HEK293 (cell line): ENCODE results near the gene DPYSL4.

Experiments
- OVOL3 ChIP-seq: fragments of 450-650 bp; formaldehyde crosslinking; IDR thresholded peaks from 2 replicates; pipeline ENCODE4 v1.5.1; 2016; ENCODE audit warnings: missing biosample characterization, missing genetic modification characterization
- TCF7L2 ChIP-seq: IDR thresholded peaks from 2 replicates; pipeline ENCODE4 v1.6.1; 2011; ENCODE audit warnings: low read depth, mild to moderate bottlenecking, inconsistent platforms, low read length, moderate library complexity, borderline replicate concordance
- YY1 ChIP-seq: fragments of 450-650 bp; formaldehyde crosslinking; IDR thresholded peaks from 2 replicates; pipeline ENCODE4 v1.5.1; 2018; ENCODE audit warnings: missing biosample characterization, missing genetic modification characterization
- ZNF521 ChIP-seq: fragments of 450-650 bp; formaldehyde crosslinking; IDR thresholded peaks from 2 replicates; pipeline ENCODE4 v1.5.1; 2017; ENCODE audit warnings: missing biosample characterization, mild to moderate bottlenecking, missing genetic modification characterization
- ZNF621 ChIP-seq: fragments of 450-650 bp; formaldehyde crosslinking; IDR thresholded peaks from 2 replicates; pipeline ENCODE4 v1.5.1; 2017; ENCODE audit warnings: missing biosample characterization, missing genetic modification characterization
- TF ChIP-seq, protein P1 (sequence below): fragments of 450-650 bp; formaldehyde crosslinking; IDR thresholded peaks from 2 replicates; pipeline ENCODE4 v1.5.1; 2016; ENCODE audit warnings: missing biosample characterization, missing genetic modification characterization
- TF ChIP-seq, protein P2 (sequence below): fragments of 450-650 bp; formaldehyde crosslinking; IDR thresholded peaks from 2 replicates; pipeline ENCODE4 v1.5.0; 2017; ENCODE audit warnings: missing biosample characterization, missing genetic modification characterization, borderline replicate concordance
- TF ChIP-seq, protein P3 (sequence below): fragments of 450-650 bp; formaldehyde crosslinking; IDR thresholded peaks from 2 replicates; pipeline ENCODE4 v1.5.1; 2016; ENCODE audit warnings: missing biosample characterization, missing genetic modification characterization

GRCh38 chr10:132200344-132201110 lies 13.8 kb downstream of the DPYSL4 start:
- TF ChIP-seq, protein P1, sequence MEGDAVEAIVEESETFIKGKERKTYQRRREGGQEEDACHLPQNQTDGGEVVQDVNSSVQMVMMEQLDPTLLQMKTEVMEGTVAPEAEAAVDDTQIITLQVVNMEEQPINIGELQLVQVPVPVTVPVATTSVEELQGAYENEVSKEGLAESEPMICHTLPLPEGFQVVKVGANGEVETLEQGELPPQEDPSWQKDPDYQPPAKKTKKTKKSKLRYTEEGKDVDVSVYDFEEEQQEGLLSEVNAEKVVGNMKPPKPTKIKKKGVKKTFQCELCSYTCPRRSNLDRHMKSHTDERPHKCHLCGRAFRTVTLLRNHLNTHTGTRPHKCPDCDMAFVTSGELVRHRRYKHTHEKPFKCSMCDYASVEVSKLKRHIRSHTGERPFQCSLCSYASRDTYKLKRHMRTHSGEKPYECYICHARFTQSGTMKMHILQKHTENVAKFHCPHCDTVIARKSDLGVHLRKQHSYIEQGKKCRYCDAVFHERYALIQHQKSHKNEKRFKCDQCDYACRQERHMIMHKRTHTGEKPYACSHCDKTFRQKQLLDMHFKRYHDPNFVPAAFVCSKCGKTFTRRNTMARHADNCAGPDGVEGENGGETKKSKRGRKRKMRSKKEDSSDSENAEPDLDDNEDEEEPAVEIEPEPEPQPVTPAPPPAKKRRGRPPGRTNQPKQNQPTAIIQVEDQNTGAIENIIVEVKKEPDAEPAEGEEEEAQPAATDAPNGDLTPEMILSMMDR (tag by site-specific recombination), result no peak
- TF ChIP-seq, protein P2, sequence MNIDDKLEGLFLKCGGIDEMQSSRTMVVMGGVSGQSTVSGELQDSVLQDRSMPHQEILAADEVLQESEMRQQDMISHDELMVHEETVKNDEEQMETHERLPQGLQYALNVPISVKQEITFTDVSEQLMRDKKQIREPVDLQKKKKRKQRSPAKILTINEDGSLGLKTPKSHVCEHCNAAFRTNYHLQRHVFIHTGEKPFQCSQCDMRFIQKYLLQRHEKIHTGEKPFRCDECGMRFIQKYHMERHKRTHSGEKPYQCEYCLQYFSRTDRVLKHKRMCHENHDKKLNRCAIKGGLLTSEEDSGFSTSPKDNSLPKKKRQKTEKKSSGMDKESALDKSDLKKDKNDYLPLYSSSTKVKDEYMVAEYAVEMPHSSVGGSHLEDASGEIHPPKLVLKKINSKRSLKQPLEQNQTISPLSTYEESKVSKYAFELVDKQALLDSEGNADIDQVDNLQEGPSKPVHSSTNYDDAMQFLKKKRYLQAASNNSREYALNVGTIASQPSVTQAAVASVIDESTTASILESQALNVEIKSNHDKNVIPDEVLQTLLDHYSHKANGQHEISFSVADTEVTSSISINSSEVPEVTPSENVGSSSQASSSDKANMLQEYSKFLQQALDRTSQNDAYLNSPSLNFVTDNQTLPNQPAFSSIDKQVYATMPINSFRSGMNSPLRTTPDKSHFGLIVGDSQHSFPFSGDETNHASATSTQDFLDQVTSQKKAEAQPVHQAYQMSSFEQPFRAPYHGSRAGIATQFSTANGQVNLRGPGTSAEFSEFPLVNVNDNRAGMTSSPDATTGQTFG (tag by site-specific recombination), result no peak
- TF ChIP-seq OVOL3 (tag by site-specific recombination) (no peak), ZNF621 (tag by site-specific recombination) (no peak), TCF7L2 (no peak), ZNF521 (tag by site-specific recombination) (no peak), YY1 (no peak)
- TF ChIP-seq, protein P3, sequence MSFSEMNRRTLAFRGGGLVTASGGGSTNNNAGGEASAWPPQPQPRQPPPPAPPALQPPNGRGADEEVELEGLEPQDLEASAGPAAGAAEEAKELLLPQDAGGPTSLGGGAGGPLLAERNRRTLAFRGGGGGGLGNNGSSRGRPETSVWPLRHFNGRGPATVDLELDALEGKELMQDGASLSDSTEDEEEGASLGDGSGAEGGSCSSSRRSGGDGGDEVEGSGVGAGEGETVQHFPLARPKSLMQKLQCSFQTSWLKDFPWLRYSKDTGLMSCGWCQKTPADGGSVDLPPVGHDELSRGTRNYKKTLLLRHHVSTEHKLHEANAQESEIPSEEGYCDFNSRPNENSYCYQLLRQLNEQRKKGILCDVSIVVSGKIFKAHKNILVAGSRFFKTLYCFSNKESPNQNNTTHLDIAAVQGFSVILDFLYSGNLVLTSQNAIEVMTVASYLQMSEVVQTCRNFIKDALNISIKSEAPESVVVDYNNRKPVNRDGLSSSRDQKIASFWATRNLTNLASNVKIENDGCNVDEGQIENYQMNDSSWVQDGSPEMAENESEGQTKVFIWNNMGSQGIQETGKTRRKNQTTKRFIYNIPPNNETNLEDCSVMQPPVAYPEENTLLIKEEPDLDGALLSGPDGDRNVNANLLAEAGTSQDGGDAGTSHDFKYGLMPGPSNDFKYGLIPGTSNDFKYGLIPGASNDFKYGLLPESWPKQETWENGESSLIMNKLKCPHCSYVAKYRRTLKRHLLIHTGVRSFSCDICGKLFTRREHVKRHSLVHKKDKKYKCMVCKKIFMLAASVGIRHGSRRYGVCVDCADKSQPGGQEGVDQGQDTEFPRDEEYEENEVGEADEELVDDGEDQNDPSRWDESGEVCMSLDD (tag by site-specific recombination), result no peak
